HG03457 (cell line): ENCODE results near the gene SH2B3.
"Not testable (repeated sequence)": the region's sequence is repeated elsewhere in the genome, so short reads cannot be mapped to it uniquely, and the experiment has no call there.

ENCODE experiments used
- ATAC-seq: cut with Tn5 transposase; IDR thresholded peaks from one replicate; pipeline ENCODE4 v1.9.1; 2021; ENCODE audit warnings: moderate number of reproducible peaks; ENCODE audit not compliant: unreplicated experiment

The SH2B3 gene

DNA sequence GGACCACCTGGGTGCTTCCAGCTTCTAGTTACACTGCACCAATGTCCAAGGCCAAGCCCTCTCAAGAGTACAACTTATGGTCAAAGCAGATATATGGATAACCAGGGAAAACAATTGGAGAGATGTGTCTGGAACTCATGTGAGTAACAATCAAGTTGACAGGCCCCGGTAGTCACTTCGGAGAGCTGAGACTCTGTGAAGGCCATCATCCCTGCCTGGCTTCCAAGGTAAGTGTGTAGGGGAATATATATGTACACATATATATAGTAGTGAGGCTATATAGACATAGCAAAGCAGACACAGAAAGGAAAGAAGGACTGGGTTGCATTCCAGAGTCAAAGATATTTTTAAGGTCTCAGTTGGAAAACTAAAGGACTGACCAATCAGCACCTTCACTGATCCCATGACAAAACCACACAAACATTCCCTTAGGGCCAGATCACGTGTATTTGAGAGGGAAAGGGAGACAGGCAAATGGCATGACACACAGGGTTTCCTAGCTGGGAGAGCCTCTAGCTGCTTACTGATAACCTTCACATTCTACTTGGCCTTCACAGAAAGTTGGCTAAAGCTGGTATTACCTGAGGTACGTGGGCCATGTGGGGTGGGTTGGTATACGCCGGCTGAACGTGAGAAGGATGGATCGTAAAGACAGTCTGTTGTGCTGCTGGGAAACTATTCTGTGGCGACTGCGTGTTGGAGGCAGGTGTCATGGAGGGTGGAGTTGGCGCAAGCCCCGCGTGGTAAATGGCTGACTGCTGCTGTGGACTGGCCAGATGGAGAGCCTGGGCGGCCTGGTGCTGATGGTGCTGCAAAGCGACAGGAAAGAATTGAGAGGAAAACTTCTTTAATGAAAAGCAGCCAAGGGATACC, 50.0 kb downstream of the SH2B3 start:
- no peak for ATAC-seq

- ATAC-seq = no peak
Observed at GRCh38 chr12:111457071-111457470, 51.3 kb downstream of the SH2B3 start.

- no peak for ATAC-seq
Observed at GRCh38 chr12:111457577-111457976, 51.9 kb downstream of the SH2B3 start.

DNA sequence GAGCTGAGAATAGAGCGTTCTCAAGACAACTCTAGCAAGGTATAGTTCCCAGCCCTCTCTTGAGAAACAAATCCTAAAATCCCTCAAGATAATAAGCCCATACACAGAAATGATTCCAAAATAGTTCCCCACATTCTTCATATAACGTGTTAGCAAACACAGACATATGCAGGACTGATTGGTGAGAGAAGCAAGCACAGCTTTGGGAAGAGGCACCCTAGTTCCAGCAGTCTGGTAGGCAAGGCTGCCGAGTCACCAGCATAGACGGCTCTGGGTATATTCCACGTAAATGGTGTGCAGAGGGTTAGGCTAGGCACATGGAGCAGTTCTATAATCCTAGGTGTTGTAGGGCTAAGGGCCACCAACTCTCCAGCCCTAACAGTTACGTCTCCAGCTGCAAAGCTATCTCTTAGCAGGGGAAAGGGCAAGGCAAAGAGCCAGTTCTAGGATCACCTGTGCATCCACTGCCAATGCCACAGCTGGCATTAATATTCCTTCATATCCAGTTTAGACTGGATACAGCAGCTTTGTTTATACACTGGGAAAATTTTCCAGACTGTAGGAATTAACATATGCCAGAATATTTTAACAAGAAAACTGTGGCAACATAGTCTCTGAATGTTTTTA, 52.9 kb downstream of the SH2B3 start:
- ATAC-seq = no peak

GRCh38 chr12:111460111-111460510, 54.4 kb downstream of the SH2B3 start:
- not testable (repeated sequence) for ATAC-seq

DNA sequence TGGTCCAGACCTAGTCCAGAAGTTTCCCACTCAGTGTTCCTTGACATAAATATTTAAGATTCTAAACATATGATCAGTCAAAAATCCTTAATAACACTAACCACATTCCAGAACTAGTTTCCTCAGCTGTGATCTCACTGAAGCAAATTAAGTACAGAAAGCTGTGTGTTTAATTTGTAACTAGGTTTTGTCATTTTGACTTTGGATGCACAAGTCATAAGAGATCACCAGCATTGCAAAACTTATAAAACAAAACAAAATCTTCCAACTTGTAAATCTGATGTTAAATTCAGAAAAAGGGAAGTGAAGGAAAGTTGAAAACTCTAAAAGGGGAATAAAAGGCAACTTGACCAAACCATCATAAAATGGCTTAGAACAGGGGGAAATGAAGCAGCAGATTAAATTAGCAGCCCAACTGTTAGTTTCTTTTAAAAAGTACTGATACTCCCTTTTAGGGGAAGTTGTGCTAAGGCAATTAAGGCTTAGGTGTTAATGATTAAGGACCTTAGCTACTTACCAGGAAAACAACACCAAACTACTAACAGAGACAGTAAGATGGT, 56.6 kb downstream of the SH2B3 start:
- ATAC-seq = no peak

DNA sequence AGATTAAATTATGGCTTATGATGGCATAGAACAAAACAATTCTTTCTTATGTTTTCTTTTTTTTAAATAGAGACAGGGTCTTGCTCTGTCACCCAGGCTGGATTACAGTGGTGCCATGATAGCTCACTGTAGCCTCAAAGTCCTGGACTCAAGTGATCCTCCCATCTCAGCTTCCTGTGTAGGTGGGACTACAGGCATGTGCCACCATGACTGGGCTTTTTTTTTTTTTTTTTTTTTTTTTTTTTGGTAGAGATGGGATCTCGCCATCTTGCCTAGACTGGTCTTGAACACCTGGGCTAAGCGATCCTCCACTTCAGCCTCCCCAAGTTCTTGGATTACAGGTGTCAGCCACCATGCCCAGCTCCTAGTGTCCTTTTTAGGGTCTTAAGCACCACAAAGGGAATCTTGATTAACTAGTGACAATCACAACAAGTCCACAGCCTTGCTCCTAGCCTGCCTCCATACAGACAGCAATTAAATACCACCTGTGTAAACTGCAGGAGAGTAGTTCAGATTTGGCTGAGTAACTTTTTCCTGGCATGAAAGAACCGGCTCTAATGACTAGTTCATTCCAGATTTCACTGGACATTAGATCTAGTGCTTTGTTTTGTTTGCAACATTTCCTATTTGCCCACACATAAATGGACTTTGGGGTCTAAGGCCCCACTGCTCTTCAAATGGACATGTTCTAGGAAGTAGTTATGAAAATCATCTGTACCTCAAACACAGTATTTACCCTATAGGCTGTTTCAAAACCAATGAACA, 61.6 kb downstream of the SH2B3 start:
- no peak for ATAC-seq

GRCh38 chr12:111467857-111468241, 62.1 kb downstream of the SH2B3 start:
- ATAC-seq = no peak

GRCh38 chr12:111469401-111469800, 63.7 kb downstream of the SH2B3 start:
- no peak for ATAC-seq

DNA sequence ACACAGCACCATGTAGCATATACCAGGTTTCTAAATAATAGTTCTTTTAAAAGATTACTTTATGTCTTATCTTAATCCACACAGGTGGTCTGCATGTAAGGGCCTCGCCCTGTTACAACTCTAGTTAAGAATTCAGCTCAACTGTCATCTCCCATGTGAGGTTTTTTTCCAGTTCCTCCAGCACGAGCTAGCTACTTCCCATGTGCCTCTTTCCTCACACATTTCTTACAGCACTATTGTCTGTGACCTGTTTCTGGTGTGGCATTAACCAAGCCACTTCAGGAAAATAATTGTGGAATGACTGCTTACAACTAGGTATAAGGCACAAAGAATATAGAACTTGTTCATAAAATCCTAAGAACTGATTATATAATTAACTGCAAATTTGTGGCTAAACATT, 65.5 kb downstream of the SH2B3 start:
- no peak for ATAC-seq

DNA sequence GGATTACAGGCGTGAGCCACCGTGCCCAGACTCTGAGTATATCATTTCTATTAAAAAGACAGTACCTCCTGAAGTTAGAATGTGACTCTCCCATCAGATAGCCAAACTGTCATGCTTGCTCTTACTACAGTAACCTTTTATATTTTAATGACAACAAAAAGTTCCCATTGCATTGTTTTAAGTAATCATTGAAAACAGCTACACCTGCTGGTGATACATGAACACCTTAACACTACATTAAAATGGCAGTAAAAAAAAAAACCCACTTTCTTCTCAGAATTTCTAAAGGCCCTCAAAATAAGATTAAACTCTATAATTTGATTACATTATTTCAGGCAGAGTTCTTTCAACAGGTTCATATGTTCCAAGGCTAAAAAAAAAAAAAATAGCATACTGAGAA, 76.7 kb downstream of the SH2B3 start:
- no peak for ATAC-seq

DNA sequence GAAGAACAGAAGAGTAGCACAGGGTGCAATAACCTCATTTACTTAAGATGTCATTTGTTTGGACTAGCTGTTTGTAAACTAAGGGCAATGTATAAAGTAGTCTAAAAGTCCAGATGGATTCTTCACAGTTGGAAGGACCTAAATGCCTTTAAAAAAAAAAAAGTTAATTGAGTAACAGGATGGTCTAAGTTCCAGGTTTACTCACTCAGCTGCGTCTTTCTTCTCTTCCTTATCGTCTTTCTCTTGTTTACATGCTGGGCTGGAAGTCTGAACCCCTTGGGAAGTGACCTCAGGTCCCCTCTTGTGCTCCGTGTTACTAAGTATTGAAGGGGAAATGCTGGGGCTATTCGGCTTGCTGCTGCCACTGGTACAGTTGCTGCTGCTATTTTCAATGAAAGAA, 82.5 kb downstream of the SH2B3 start:
- no peak for ATAC-seq

DNA sequence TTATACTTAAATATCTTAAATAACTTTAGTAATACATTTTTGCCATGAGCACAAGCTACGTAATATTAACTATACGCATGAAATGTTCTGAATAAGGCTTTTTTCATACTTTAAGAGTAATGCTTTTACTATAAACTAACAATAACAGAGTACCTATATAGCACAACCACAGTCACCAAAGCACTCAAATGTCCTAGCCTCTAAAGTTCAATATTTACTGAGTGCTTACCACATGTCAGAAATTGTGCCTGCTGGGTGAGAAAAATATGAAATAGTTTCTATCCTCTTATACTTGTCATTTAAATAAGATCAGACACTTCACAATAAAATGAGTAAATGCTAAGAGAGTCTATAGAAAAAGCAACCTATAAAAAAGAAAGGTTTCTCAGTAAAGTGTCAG, 83.1 kb downstream of the SH2B3 start:
- no peak for ATAC-seq

GRCh38 chr12:111492979-111493378, 87.3 kb downstream of the SH2B3 start:
- ATAC-seq = not testable (repeated sequence)

DNA sequence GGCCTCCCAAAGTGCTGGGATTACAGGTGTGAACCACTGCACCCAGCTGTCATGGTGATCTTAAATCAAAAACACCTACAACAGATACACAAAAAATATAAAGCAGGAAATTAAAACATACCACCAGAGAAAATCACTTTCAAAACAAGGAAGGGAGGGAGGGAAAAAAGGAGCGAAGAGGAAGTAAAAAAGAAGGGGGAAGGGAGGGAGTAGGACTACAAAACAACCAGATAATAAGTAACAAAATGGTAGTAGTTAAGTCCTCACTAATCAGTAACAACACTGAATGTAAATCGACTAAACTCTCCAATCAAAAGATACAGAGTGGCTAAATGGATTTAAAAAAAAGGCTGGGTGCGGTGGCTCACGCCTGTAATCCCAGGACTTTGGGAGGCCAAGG, 89.0 kb downstream of the SH2B3 start:
- no peak for ATAC-seq
